K562 (cell line): ENCODE data around the gene PHF21B. TPM values are rescaled to one million over a fixed set of nuclear protein-coding genes. Genes with fewer than 3 reads are reported as not detected.

Experiments
- ATAC-seq: fragments of 200-7000 bp; cut with Tn5 transposase; 3 replicates; pipeline ENCODE4 v1.9.1; 2020; ENCODE audit warnings: moderate library complexity
- BruUV-seq: library from RNA; stranded (reverse); fragments of 400-500 nt; replicated peaks from 2 replicates; lab custom pipeline; 2021; lab: Mats Ljungman, UMichigan
- CTCF ChIA-PET: fragments of 300-600 bp; formaldehyde crosslinking; extraction: SDS; loops from one replicate; lab custom pipeline; 2021; ENCODE audit warnings: low intra/inter-chr PET ratio; lab: Yijun Ruan, JAX
- POLR2A ChIA-PET: fragments of 300-600, 350-650 bp; sonication (Branson Sonifier 250); formaldehyde crosslinking; extraction: SDS; loops from one replicate; lab custom pipeline; 2021; ENCODE audit warnings: antibody characterized with exemption, inconsistent platforms; lab: Yijun Ruan, JAX
- DNase-seq, 4 experiments: peaks; one replicate each; pipeline versions ENCODE4 v3.0.0 to v3.0.0-alpha.2; 2011 to 2018; ENCODE audit warnings: low spot score in 3 of 4, mixed read lengths in 3 of 4; ENCODE audit errors: extremely low read depth in 1 of 4
- FAIRE-seq: peaks from 2 replicates; lab custom pipeline; 2011; peaks lifted over from hg19 to GRCh38; lab: Jason Lieb, UNC
- H2AFZ ChIP-seq: 2 replicates; pipeline ENCODE4 v1.6.0; 2011; ENCODE audit warnings: low read depth, low read length, control low read depth, inconsistent platforms
- H3K27ac ChIP-seq: fragments of 200-600 bp; 3 replicates; pipeline ENCODE4 v1.8.0; 2011; ENCODE audit warnings: low read depth, mild to moderate bottlenecking, control low read depth, inconsistent platforms, low read length, moderate library complexity, mixed read lengths; ENCODE audit errors: extremely low read depth
- H3K27me3 ChIP-seq, 2 experiments: fragments of 300-600 bp in 1 of 2; 2 replicates in 1 of 2; 3 replicates in 1 of 2; pipeline versions ENCODE4 v1.6.0 to v1.8.0; 2011; ENCODE audit warnings: inconsistent platforms in 2 of 2, low read length in 2 of 2, mild to moderate bottlenecking in 1 of 2, mixed read lengths in 1 of 2, moderate library complexity in 1 of 2; ENCODE audit not compliant: control insufficient read depth in 2 of 2, insufficient read depth in 2 of 2
- H3K36me3 ChIP-seq: fragments of 300-600 bp; 3 replicates; pipeline ENCODE4 v1.8.0; 2011; ENCODE audit warnings: mild to moderate bottlenecking, low read length, inconsistent platforms; ENCODE audit not compliant: control insufficient read depth, insufficient read depth
- H3K4me1 ChIP-seq, 2 experiments: fragments of 200-600 bp in 1 of 2; replicated peaks in 1 of 2; 2 replicates in 1 of 2; 3 replicates in 1 of 2; pipeline versions ENCODE4 v1.5.1 to v1.8.0; 2011; ENCODE audit warnings: inconsistent platforms in 2 of 2, low read length in 2 of 2, mild to moderate bottlenecking in 1 of 2, mixed read lengths in 1 of 2, moderate library complexity in 1 of 2; ENCODE audit not compliant: control insufficient read depth in 2 of 2, insufficient read depth in 2 of 2
- H3K4me2 ChIP-seq: 2 replicates; pipeline ENCODE4 v1.6.1; 2011; ENCODE audit warnings: low read length, control low read depth, inconsistent platforms, mixed read lengths; ENCODE audit not compliant: insufficient read depth
- H3K4me3 ChIP-seq: fragments of 200-600 bp; sonication (generic), shearing (Covaris generic); 2 replicates; pipeline ENCODE4 v1.5.1; 2016; ENCODE audit warnings: control low read depth, inconsistent platforms
- H3K79me2 ChIP-seq: fragments of 200-600 bp; 3 replicates; pipeline ENCODE4 v1.8.0; 2011; ENCODE audit warnings: low read length, inconsistent platforms; ENCODE audit not compliant: control insufficient read depth, insufficient read depth
- H3K9ac ChIP-seq, 2 experiments: 2 replicates each; pipeline versions ENCODE4 v1.6.0 to v1.6.1; 2011; ENCODE audit warnings: low read depth in 2 of 2, low read length in 2 of 2, control low read depth in 1 of 2, inconsistent platforms in 1 of 2, mild to moderate bottlenecking in 1 of 2, mixed read lengths in 1 of 2; ENCODE audit not compliant: insufficient read depth in 1 of 2
- H3K9me1 ChIP-seq: one replicate; pipeline ENCODE4 v1.6.0; 2011; ENCODE audit warnings: inconsistent platforms, mild to moderate bottlenecking, low read length, moderate library complexity; ENCODE audit not compliant: control insufficient read depth, insufficient read depth
- H3K9me3 ChIP-seq: replicated peaks from 2 replicates; pipeline ENCODE4 v1.5.1; 2011; ENCODE audit warnings: low read depth, low read length, inconsistent platforms; ENCODE audit not compliant: control insufficient read depth, insufficient read depth
- H4K20me1 ChIP-seq: replicated peaks from 2 replicates; pipeline ENCODE4 v1.6.1; 2011; ENCODE audit warnings: low read length, inconsistent platforms, mixed read lengths; ENCODE audit not compliant: control insufficient read depth, insufficient read depth
- XRCC3 ChIP-seq: fragments of 450-650 bp; IDR thresholded peaks from 2 replicates; pipeline ENCODE4 v1.6.1; 2017; ENCODE audit warnings: mild to moderate bottlenecking, moderate library complexity
- ZBTB33 ChIP-seq: sonication (generic); formaldehyde crosslinking; IDR thresholded peaks from 2 replicates; pipeline ENCODE4 v1.8.1; 2023; ENCODE audit warnings: mild to moderate bottlenecking, missing genetic modification reagents
- ZNF311 ChIP-seq: fragments of 250-450 bp; sonication (Bioruptor Pico); IDR thresholded peaks from 2 replicates; pipeline ENCODE4 v1.4.0; 2020; ENCODE audit warnings: mild to moderate bottlenecking, moderate library complexity
- ZNF407 ChIP-seq: fragments of 450-650 bp; IDR thresholded peaks from 2 replicates; pipeline ENCODE4 v1.6.1; 2016; ENCODE audit warnings: low read depth
- ZNF592 ChIP-seq: fragments of 450-650 bp; IDR thresholded peaks from 2 replicates; pipeline ENCODE4 v1.6.1; 2017; ENCODE audit warnings: antibody characterized with exemption, mild to moderate bottlenecking
- WGBS: fragments of 100-300 bp; shearing (Covaris generic); methylation state at CpG from one replicate; pipeline ENCODE4 v1.1.6; 2016; ENCODE audit warnings: low coverage, mixed read lengths; ENCODE audit not compliant: insufficient coverage; ENCODE audit errors: missing lambda C conversion rate; 5-methylcytosine and 5-hydroxymethylcytosine counted together
- in situ Hi-C: fragments of 300-500 bp; cut with MboI; formaldehyde crosslinking; loops from 4 replicates; pipeline ENCODE4 v1.15.0; 2018; ENCODE audit warnings: inconsistent platforms, mixed read lengths
- intact Hi-C: fragments of 100-400 bp; cut with micrococcal nuclease; formaldehyde crosslinking; loops from 2 replicates; pipeline ENCODE4 v1.14.2; 2022
- polyA plus RNA-seq, 8 experiments: library from polyadenylated mRNA; depleted of rRNA in 4 of 8; stranded (reverse) in 5 of 8; unstranded in 3 of 8; fragments of >200 nt; fragmentation: Nextera tagmentation in 2 of 8; fragmentation: Illumina TruSeq in 1 of 8; extraction: Ambion mirVana in 2 of 8; extraction: Trizol in 1 of 8; gene quantifications; 2 replicates each; pipeline versions ENCODE4 v1.2.1 to v1.2.3, GENCODE V29; 2011 to 2014; ENCODE audit warnings: inconsistent platforms in 1 of 8, missing spikeins in 1 of 8
- total RNA-seq, 7 experiments: library from RNA; depleted of rRNA in 6 of 7; stranded (reverse); fragments of >200 nt in 6 of 7; fragmentation: Illumina TruSeq in 2 of 7; extraction: Trizol in 2 of 7; gene quantifications; 2 replicates each; pipeline versions ENCODE4 v1.2.1 to v1.2.3, GENCODE V29; 2011 to 2021; ENCODE audit warnings: low replicate concordance in 1 of 7

Gene PHF21B
- total and polyA plus RNA-seq, 9 of the 15 experiments (the other 6 are each of a cell fraction or from before 2014, with no cell fraction given): 0.04 TPM; not detected in 8

- Histone ChIP-seq H3K27ac (no peak overlapping the region), H3K4me2 (no peak overlapping the region), H3K4me3 (no peak overlapping the region), H3K27me3 (peaks cover 5 to 58% of the 10 kb centered on the region in 2 experiments), H3K9ac (no peak overlapping the region), H3K9me1 (no peaks in the 10 kb centered on the region), H3K4me1 (no peaks in the 10 kb centered on the region; a peak in 1 of 5 replicates), H2AFZ (no peak overlapping the region), H4K20me1 (no peaks in the 10 kb centered on the region), H3K36me3 (no peaks in the 10 kb centered on the region), H3K79me2 (no peaks in the 10 kb centered on the region), H3K9me3 (no peaks in the 10 kb centered on the region)
- ChIA-PET CTCF (no interaction called here), POLR2A (interaction anchor here (0.6 to 1.3 kb wide), 3 partner anchors 9 to 77 kb away, joined by 3 to 6 read pairs (median 4); no protein-coding TSS in a partner anchor)
- FAIRE-seq (no peak), DNase-seq (no peak), ATAC-seq (no peak)
- intact Hi-C loops: no loop called here
- BruUV-seq: no TSS peak
- 0% methylated on average over 14 of the region's 18 CpGs for WGBS
- in situ Hi-C loops: no loop called here
- no peak for TF ChIP-seq ZBTB33 (CRISPR knock-in tag)
- TF ChIP-seq ZNF592: no peak
- no peak for TF ChIP-seq XRCC3
- no peak for TF ChIP-seq ZNF407
- TF ChIP-seq ZNF311 (CRISPR knock-in tag): no peak
Observed at GRCh38 chr22:44918166-44918924, 91.5 kb downstream of the PHF21B start.
